Neural crest cell (in vitro differentiated cells): ENCODE data around the gene KHDRBS2. TPM values are rescaled to one million over a fixed set of nuclear protein-coding genes. Genes with fewer than 3 reads are reported as not detected.

Experiments used
- DNase-seq: peaks from one replicate; pipeline ENCODE4 v3.0.0; 2021; ENCODE audit warnings: low read depth, mixed read lengths, low spot score
- H3K27ac Mint-ChIP-seq: one replicate; pipeline ENCODE4 v1.8.0; 2021; ENCODE audit warnings: mild to moderate bottlenecking, mixed read lengths; ENCODE audit not compliant: unreplicated experiment
- H3K27me3 Mint-ChIP-seq: 2 replicates; pipeline ENCODE4 v1.8.0; 2021; ENCODE audit warnings: low read depth, mild to moderate bottlenecking, mixed read lengths
- H3K36me3 Mint-ChIP-seq: 2 replicates; pipeline ENCODE4 v1.8.0; 2021; ENCODE audit warnings: low read depth, mild to moderate bottlenecking, mixed read lengths
- H3K4me1 Mint-ChIP-seq: 2 replicates; pipeline ENCODE4 v1.8.0; 2021; ENCODE audit warnings: mixed read lengths
- H3K4me3 Mint-ChIP-seq: one replicate; pipeline ENCODE4 v1.8.0; 2021; ENCODE audit warnings: mild to moderate bottlenecking, mixed read lengths
- H3K9me3 Mint-ChIP-seq: 2 replicates; pipeline ENCODE4 v1.8.0; 2021; ENCODE audit warnings: mixed read lengths
- CTCF ChIP-seq: fragments of 200-600 bp; sonication (generic); conservative IDR thresholded peaks from 2 replicates; pipeline ENCODE4 v1.5.0; 2021; ENCODE audit warnings: antibody characterized with exemption, mild to moderate bottlenecking
- total RNA-seq: library from RNA; stranded (reverse); gene quantifications from 2 replicates; pipeline ENCODE4 v1.2.1, GENCODE V29; 2021

Gene KHDRBS2
- total RNA-seq, 1 donor from 2014 or later = 7.0 TPM

GRCh38 chr6:61688165-61688564 lies 597.9 kb downstream of the KHDRBS2 start:
- H3K27me3 Mint-ChIP-seq = no peaks in the 10 kb centered on the region
- no peak for TF ChIP-seq CTCF
- H3K4me3 Mint-ChIP-seq = no peak overlapping the region
- no peaks in the 10 kb centered on the region for H3K9me3 Mint-ChIP-seq
- H3K36me3 Mint-ChIP-seq = no peaks in the 10 kb centered on the region
- no peak overlapping the region for H3K27ac Mint-ChIP-seq
- DNase-seq = no peak
- H3K4me1 Mint-ChIP-seq = peaks cover 2% of the 10 kb centered on the region

DNA sequence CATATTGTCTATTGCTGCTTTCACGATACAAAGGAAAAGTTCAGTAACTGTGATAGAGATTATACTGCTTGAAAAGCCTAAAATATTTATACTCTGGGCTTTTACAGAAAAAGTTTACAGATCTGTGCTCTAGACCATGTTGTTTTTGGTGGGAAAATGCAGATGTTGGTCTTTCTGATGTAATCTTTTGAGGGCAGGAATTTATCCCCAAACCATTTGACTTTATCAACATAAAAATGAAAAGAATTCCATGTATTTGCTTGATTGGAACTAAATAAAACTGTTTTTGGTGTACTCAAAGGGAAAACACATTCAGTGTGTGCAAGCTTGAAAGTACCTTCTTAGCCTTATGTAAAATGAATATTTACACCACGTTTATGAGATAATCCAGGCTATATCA lies 603.5 kb downstream of the KHDRBS2 start:
- Mint-ChIP-seq H3K4me1 (peaks cover 9% of the 10 kb centered on the region), H3K4me3 (no peak overlapping the region), H3K9me3 (peaks cover 3% of the 10 kb centered on the region), H3K27ac (peak overlapping the region; percentile 27), H3K36me3 (no peaks in the 10 kb centered on the region), H3K27me3 (no peaks in the 10 kb centered on the region)
- no peak for TF ChIP-seq CTCF
- DNase-seq = no peak

- Mint-ChIP-seq H3K36me3 (no peaks in the 10 kb centered on the region), H3K27me3 (no peaks in the 10 kb centered on the region), H3K4me1 (peaks cover 9% of the 10 kb centered on the region), H3K4me3 (no peak overlapping the region), H3K27ac (no peak overlapping the region), H3K9me3 (peaks cover 3% of the 10 kb centered on the region)
- no peak for TF ChIP-seq CTCF
- DNase-seq = no peak
These were observed 606.4 kb downstream of the KHDRBS2 start for GRCh38 chr6:61679625-61680024.

DNA sequence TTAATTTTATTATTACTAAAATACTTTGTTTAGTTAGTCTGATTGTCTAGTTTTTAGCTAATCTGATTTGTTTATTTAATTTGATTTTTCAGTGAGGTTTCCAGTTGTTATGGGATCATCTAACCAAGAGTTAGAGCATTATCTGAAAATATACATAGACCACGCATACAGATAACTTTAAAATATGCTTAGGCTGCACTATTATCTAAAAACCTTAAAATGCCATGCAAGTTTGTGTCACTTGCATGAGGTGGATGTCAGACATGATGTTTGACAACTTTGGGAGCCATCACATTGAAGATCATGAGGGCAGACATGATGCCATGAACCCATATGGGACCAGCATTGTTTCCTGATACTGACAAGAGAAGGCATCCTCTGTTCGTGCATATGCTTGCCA lies 610.3 kb downstream of the KHDRBS2 start:
- Mint-ChIP-seq H3K36me3 (peaks cover 6% of the 10 kb centered on the region), H3K9me3 (peaks cover 4% of the 10 kb centered on the region), H3K27me3 (no peaks in the 10 kb centered on the region), H3K27ac (no peak overlapping the region), H3K4me1 (no peaks in the 10 kb centered on the region), H3K4me3 (no peak overlapping the region)
- DNase-seq = no peak
- no peak for TF ChIP-seq CTCF

DNA sequence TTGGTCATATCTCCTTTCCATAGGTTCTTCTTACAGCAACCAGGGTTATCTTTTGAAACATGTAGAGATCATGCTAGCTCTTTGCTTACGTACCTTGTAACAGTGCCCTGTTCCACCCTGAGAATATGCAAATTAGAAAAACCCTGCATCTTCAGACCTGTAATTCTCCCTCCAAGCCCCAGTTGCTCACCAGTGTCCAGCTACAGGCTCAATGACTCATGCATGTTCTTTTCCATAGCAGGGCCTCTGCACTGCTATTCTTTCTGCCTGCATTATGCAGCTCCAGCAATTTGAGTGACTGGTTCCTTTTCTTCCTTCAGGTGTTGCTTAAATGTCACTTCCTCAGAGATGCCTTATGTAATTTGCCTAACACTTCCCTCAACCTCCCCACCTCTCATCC lies 636.2 kb downstream of the KHDRBS2 start:
- peaks cover 2% of the 10 kb centered on the region for H3K9me3 Mint-ChIP-seq
- H3K4me3 Mint-ChIP-seq = no peak overlapping the region
- H3K27ac Mint-ChIP-seq = no peak overlapping the region
- H3K36me3 Mint-ChIP-seq = peaks cover 9% of the 10 kb centered on the region
- TF ChIP-seq CTCF = no peak
- DNase-seq = no peak
- peaks cover 24% of the 10 kb centered on the region for H3K4me1 Mint-ChIP-seq
- no peaks in the 10 kb centered on the region for H3K27me3 Mint-ChIP-seq

GRCh38 chr6:61640463-61640862 lies 645.6 kb downstream of the KHDRBS2 start:
- no peak for DNase-seq
- Mint-ChIP-seq H3K36me3 (peaks cover 17% of the 10 kb centered on the region), H3K4me1 (peaks cover 9% of the 10 kb centered on the region), H3K9me3 (peaks cover 12% of the 10 kb centered on the region), H3K27me3 (no peaks in the 10 kb centered on the region), H3K4me3 (no peak overlapping the region), H3K27ac (no peak overlapping the region)
- no peak for TF ChIP-seq CTCF
